ENCODE measurements around the gene GALNT9. TPM values are rescaled to one million over a fixed set of nuclear protein-coding genes. Genes with fewer than 3 reads are reported as not detected.

GALNT9 gene
- total and polyA plus RNA-seq, 5 donors from 2014 or later: 0.37 to 0.69 (median 0.64) TPM; not detected in 2

DNA sequence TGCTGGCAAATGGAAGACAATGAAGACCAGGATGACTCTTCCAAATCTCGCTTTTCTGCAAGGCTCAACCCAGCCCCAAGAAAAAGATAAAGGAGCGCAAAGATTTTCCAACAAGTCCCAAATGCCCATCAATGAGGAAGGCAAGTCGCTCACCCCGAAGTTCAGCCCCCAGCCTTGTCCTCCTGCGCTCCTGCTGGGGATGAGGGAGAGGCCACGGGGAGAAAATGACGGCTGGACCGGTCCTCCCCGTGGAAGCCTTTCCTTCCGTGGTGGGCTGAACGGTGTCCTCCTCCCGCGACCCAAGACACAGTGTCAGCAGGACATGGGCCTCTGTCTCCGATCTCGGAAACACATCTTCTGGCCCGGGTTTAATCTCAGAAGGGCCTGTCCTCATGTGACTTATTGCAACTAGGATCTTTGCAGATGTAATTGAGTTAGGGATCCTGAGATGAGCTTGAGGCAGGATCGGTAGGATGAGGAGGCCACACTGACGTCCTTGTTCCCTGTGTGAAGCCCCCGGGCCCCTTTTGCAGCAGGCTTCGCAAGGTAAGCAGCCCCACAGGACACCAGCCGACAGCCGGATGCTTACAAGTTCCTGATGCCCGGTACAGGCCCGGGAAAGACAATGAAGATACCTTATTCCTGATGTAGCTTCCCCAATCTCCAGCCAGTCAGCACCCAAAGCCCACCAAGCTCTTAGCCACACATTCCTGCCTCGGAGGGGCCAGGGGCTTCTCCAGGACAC lies 64.2 kb downstream of the GALNT9 start:
- Histone ChIP-seq H3K9me3 (ENCODE audit: control insufficient read depth in 2 of 2, low read length in 2 of 2) (no peaks in the 10 kb centered on the region), H3K27me3 (ENCODE audit: control insufficient read depth, insufficient read depth, low read length) (no peaks in the 10 kb centered on the region), H3K4me3 (ENCODE audit: low read depth, low read length) (no peak overlapping the region), H3K36me3 (ENCODE audit: control insufficient read depth, insufficient read depth, low read length) (no peaks in the 10 kb centered on the region), H3K4me1 (ENCODE audit: control insufficient read depth, insufficient read depth, low read length, poor library complexity, severe bottlenecking) (no peaks in the 10 kb centered on the region), H3K27ac (ENCODE audit: insufficient read depth, low read length, poor library complexity, severe bottlenecking) (no peak overlapping the region)
- no peaks in the 10 kb centered on the region for H3K4me1 Mint-ChIP-seq
- H3K9me3 Mint-ChIP-seq: no peaks in the 10 kb centered on the region
- no peak for ATAC-seq (ENCODE audit: low read depth in 2 of 2)
- DNase-seq: no peak
- H3K36me3 Mint-ChIP-seq: no peaks in the 10 kb centered on the region
- no peak overlapping the region for H3K4me3 Mint-ChIP-seq
- H3K27me3 Mint-ChIP-seq: no peaks in the 10 kb centered on the region
- no peak overlapping the region for H3K27ac Mint-ChIP-seq

DNA sequence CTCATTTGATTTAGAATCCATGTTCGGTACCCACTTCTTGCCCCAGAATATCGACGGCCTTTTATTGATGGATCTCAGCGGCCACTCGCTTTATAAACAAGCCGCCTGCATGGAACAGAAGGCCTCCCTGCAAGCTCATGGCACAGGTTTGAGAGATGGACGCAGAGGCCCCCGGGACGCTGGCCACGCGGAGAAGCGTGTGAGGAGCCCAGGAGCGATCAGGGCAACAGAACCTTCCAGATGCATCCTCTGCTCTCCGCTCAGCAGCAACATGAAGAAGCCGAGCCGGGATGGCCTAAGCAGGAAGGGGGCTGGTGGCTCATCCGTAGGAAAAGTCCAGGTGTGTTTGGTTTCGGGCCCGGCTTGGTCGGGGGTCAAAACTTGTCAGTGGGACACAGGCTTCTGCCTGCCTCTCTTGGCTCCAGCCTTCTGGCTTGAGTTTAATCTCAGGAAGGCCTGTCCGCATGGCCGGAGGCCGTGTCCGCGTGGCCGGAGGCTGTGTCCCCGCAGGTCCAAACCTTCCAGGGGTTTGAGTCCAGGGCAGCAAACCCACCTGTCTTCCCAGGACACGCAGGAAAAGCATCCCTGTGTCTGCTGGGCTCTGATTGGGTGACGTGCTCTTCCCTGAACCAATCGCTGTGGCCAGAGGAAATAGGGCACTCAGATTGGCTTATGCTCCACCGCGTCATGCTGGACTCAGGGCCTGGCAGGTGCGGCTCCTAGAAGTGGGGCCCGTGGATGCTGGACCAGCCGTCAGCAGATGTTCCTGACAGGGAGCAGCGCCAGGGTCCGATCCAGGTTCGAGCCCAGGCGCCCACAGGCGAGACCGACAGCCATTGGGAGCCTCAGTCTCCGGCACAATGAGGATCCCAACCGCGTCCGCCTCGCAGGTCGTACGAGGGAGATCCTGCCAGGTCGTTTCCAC lies 65.0 kb downstream of the GALNT9 start:
- Mint-ChIP-seq H3K4me1 (no peaks in the 10 kb centered on the region), H3K9me3 (no peaks in the 10 kb centered on the region), H3K36me3 (no peaks in the 10 kb centered on the region), H3K27ac (no peak overlapping the region), H3K4me3 (no peak overlapping the region), H3K27me3 (no peaks in the 10 kb centered on the region)
- Histone ChIP-seq H3K27ac (ENCODE audit: insufficient read depth, low read length, poor library complexity, severe bottlenecking) (no peak overlapping the region), H3K9me3 (ENCODE audit: control insufficient read depth in 2 of 2, low read length in 2 of 2) (no peaks in the 10 kb centered on the region), H3K4me1 (ENCODE audit: control insufficient read depth, insufficient read depth, low read length, poor library complexity, severe bottlenecking) (no peaks in the 10 kb centered on the region), H3K27me3 (ENCODE audit: control insufficient read depth, insufficient read depth, low read length) (no peaks in the 10 kb centered on the region), H3K4me3 (ENCODE audit: low read depth, low read length) (no peak overlapping the region), H3K36me3 (ENCODE audit: control insufficient read depth, insufficient read depth, low read length) (no peaks in the 10 kb centered on the region)
- no peak for ATAC-seq (ENCODE audit: low read depth in 2 of 2)
- DNase-seq: no peak

GRCh38 chr12:132263451-132264049 lies 65.8 kb downstream of the GALNT9 start:
- no peak overlapping the region for H3K4me3 Mint-ChIP-seq
- no peak overlapping the region for H3K4me3 ChIP-seq (ENCODE audit: low read depth, low read length)
- H3K9me3 Mint-ChIP-seq: no peaks in the 10 kb centered on the region

GRCh38 chr12:132263061-132263360 lies 66.4 kb downstream of the GALNT9 start:
- no peak overlapping the region for H3K27ac ChIP-seq (ENCODE audit: insufficient read depth, low read length, poor library complexity, severe bottlenecking)
- no peak for DNase-seq
- no peaks in the 10 kb centered on the region for H3K4me1 ChIP-seq (ENCODE audit: control insufficient read depth, insufficient read depth, low read length, poor library complexity, severe bottlenecking)
- no peak overlapping the region for H3K4me3 ChIP-seq (ENCODE audit: low read depth, low read length)
- H3K4me1 Mint-ChIP-seq: no peaks in the 10 kb centered on the region
- no peaks in the 10 kb centered on the region for H3K27me3 ChIP-seq (ENCODE audit: control insufficient read depth, insufficient read depth, low read length)
- no peaks in the 10 kb centered on the region for H3K36me3 Mint-ChIP-seq
- H3K27me3 Mint-ChIP-seq: peaks cover 5% of the 10 kb centered on the region
- H3K9me3 ChIP-seq (ENCODE audit: control insufficient read depth in 2 of 2, low read length in 2 of 2): no peaks in the 10 kb centered on the region
- ATAC-seq (ENCODE audit: low read depth in 2 of 2): no peak
- no peak overlapping the region for H3K27ac Mint-ChIP-seq
- H3K36me3 ChIP-seq (ENCODE audit: control insufficient read depth, insufficient read depth, low read length): no peaks in the 10 kb centered on the region
- H3K9me3 Mint-ChIP-seq: peaks cover 0 to 2% (median 0%) of the 10 kb centered on the region in 7 donors
- no peak overlapping the region for H3K4me3 Mint-ChIP-seq

More at GRCh38 chr12:132263451-132264049, 65.8 kb downstream of the GALNT9 start:
- H3K27me3 Mint-ChIP-seq: no peaks in the 10 kb centered on the region
- no peaks in the 10 kb centered on the region for H3K27me3 ChIP-seq (ENCODE audit: control insufficient read depth, insufficient read depth, low read length)
- DNase-seq (no peak), ATAC-seq (ENCODE audit: low read depth in 2 of 2) (no peak)
- no peaks in the 10 kb centered on the region for H3K9me3 ChIP-seq (ENCODE audit: control insufficient read depth in 2 of 2, low read length in 2 of 2)
- H3K4me1 ChIP-seq (ENCODE audit: control insufficient read depth, insufficient read depth, low read length, poor library complexity, severe bottlenecking): no peaks in the 10 kb centered on the region
- H3K36me3 ChIP-seq (ENCODE audit: control insufficient read depth, insufficient read depth, low read length): no peaks in the 10 kb centered on the region
- H3K27ac Mint-ChIP-seq: no peak overlapping the region
- H3K27ac ChIP-seq (ENCODE audit: insufficient read depth, low read length, poor library complexity, severe bottlenecking): no peak overlapping the region
- no peaks in the 10 kb centered on the region for H3K4me1 Mint-ChIP-seq
- no peaks in the 10 kb centered on the region for H3K36me3 Mint-ChIP-seq

GRCh38 chr12:132262256-132263060 lies 66.9 kb downstream of the GALNT9 start:
- Histone ChIP-seq H3K27ac (ENCODE audit: insufficient read depth, low read length, poor library complexity, severe bottlenecking) (no peak overlapping the region), H3K27me3 (ENCODE audit: control insufficient read depth, insufficient read depth, low read length) (no peaks in the 10 kb centered on the region), H3K4me3 (ENCODE audit: low read depth, low read length) (no peak overlapping the region), H3K36me3 (ENCODE audit: control insufficient read depth, insufficient read depth, low read length) (no peaks in the 10 kb centered on the region), H3K9me3 (ENCODE audit: control insufficient read depth in 2 of 2, low read length in 2 of 2) (no peaks in the 10 kb centered on the region), H3K4me1 (ENCODE audit: control insufficient read depth, insufficient read depth, low read length, poor library complexity, severe bottlenecking) (no peaks in the 10 kb centered on the region)
- H3K36me3 Mint-ChIP-seq: no peaks in the 10 kb centered on the region
- H3K27me3 Mint-ChIP-seq: peaks cover 5% of the 10 kb centered on the region
- no peak overlapping the region for H3K4me3 Mint-ChIP-seq
- no peak overlapping the region for H3K27ac Mint-ChIP-seq
- no peak for ATAC-seq (ENCODE audit: low read depth in 2 of 2)
- H3K9me3 Mint-ChIP-seq: peaks cover 0 to 2% (median 0%) of the 10 kb centered on the region in 7 donors
- H3K4me1 Mint-ChIP-seq: no peaks in the 10 kb centered on the region
- no peak for DNase-seq

DNA sequence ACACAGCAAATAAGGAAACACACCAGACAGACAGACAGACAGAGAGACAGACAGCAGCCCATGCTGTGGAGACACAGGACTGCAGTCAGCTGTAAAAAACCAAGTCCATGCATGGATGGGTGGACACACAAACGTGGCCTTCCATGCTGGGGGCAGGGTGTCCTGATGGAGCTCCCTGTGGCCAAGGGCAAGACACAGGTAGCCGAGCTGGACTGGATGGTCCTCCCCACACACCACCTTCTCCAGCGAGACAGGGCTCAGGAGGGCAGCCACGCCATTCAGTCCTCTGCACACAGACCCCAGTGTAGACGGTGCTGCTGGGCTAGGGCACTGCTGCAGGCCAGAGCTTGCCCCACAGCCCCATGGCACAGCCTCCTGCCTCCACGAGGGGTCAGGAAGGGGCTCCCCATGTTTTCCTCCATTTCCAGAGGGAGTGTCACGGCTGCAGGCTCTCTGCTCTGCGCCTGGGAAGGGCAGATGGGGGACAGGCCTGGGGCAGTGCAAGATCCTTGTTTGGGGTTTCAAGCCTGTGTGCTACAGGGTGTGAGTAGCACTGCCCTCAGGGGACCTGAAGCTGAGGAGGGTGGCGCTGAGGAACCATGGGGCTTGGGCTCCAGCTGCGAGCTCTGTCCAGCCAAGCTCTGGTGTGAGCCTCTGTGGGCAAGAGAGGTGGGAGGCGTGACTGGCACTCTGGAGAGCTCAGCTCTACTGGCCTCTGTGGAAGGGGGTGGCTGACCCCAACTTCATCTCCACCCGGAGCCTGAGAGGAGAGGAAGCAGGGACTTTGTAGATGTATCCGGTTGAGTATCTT lies 67.9 kb downstream of the GALNT9 start:
- no peaks in the 10 kb centered on the region for H3K27me3 ChIP-seq (ENCODE audit: control insufficient read depth, insufficient read depth, low read length)
- H3K36me3 Mint-ChIP-seq: no peaks in the 10 kb centered on the region
- H3K4me3 Mint-ChIP-seq: no peak overlapping the region
- H3K9me3 Mint-ChIP-seq: peaks cover 0 to 2% (median 0%) of the 10 kb centered on the region in 7 donors
- no peaks in the 10 kb centered on the region for H3K4me1 ChIP-seq (ENCODE audit: control insufficient read depth, insufficient read depth, low read length, poor library complexity, severe bottlenecking)
- no peak overlapping the region for H3K4me3 ChIP-seq (ENCODE audit: low read depth, low read length)
- peak overlapping the region in 1 of 3 donors; percentile 42 for H3K27ac Mint-ChIP-seq
- DNase-seq (no peak), ATAC-seq (ENCODE audit: low read depth in 2 of 2) (no peak)
- H3K9me3 ChIP-seq (ENCODE audit: control insufficient read depth in 2 of 2, low read length in 2 of 2): no peaks in the 10 kb centered on the region
- no peaks in the 10 kb centered on the region for H3K36me3 ChIP-seq (ENCODE audit: control insufficient read depth, insufficient read depth, low read length)
- H3K4me1 Mint-ChIP-seq: no peaks in the 10 kb centered on the region
- H3K27ac ChIP-seq (ENCODE audit: insufficient read depth, low read length, poor library complexity, severe bottlenecking): no peak overlapping the region
- H3K27me3 Mint-ChIP-seq: peaks cover 5% of the 10 kb centered on the region

- Histone ChIP-seq H3K27ac (ENCODE audit: insufficient read depth, low read length, poor library complexity, severe bottlenecking) (no peak overlapping the region), H3K4me1 (ENCODE audit: control insufficient read depth, insufficient read depth, low read length, poor library complexity, severe bottlenecking) (no peaks in the 10 kb centered on the region), H3K4me3 (ENCODE audit: low read depth, low read length) (no peak overlapping the region), H3K36me3 (ENCODE audit: control insufficient read depth, insufficient read depth, low read length) (no peaks in the 10 kb centered on the region), H3K27me3 (ENCODE audit: control insufficient read depth, insufficient read depth, low read length) (no peaks in the 10 kb centered on the region), H3K9me3 (ENCODE audit: control insufficient read depth in 2 of 2, low read length in 2 of 2) (no peaks in the 10 kb centered on the region)
- H3K4me1 Mint-ChIP-seq: peaks cover 0 to 1% (median 0%) of the 10 kb centered on the region in 4 donors
- peaks cover 5% of the 10 kb centered on the region for H3K27me3 Mint-ChIP-seq
- no peak overlapping the region for H3K4me3 Mint-ChIP-seq
- peaks cover 0 to 2% (median 0%) of the 10 kb centered on the region in 7 donors for H3K9me3 Mint-ChIP-seq
- DNase-seq (no peak), ATAC-seq (ENCODE audit: low read depth in 2 of 2) (no peak)
- H3K27ac Mint-ChIP-seq: peak overlapping the region in 2 of 3 donors; percentile 42 to 71
- no peaks in the 10 kb centered on the region for H3K36me3 Mint-ChIP-seq
Observed at GRCh38 chr12:132260721-132261120, 68.7 kb downstream of the GALNT9 start.
